ENCODE results near the gene UFSP1. TPM values are rescaled to one million over a fixed set of nuclear protein-coding genes. Genes with fewer than 3 reads are reported as not detected.

Gene UFSP1
- total RNA-seq, 2 donors from 2014 or later, result 6.4 to 8.4 TPM

- H3K27ac ChIP-seq, result no peak overlapping the region
- intact Hi-C loops (cut with DNase I), result loop anchor here (5.0 kb wide), 1 partner anchor 132 kb away; the partner anchor contains the start of gene EPO
- no peak for DNase-seq (ENCODE audit: low spot score)
- H3K9me3 ChIP-seq, result no peaks in the 10 kb centered on the region
- no peaks in the 10 kb centered on the region for H3K36me3 ChIP-seq
- H3K27me3 ChIP-seq (replicated peaks; ENCODE audit: insufficient read depth), result no peaks in the 10 kb centered on the region
- TF ChIP-seq POLR2A (IDR thresholded peaks at IDR 0.05) (no peak), POLR2AphosphoS5 (IDR thresholded peaks at IDR 0.05) (no peak), CTCF (IDR thresholded peaks at IDR 0.05) (no peak)
- no peaks in the 10 kb centered on the region for H3K4me1 ChIP-seq (replicated peaks)
- 86% methylated on average over 14 of the region's 14 CpGs for WGBS
- H3K4me3 ChIP-seq, result no peak overlapping the region
Observed at GRCh38 chr7:100854146-100854895, 35.2 kb downstream of the UFSP1 start.

GRCh38 chr7:100852048-100852872 lies 37.3 kb downstream of the UFSP1 start, which contains the start of gene SLC12A9:
Gene SLC12A9, plus strand, starts transcription at chr7:100852713. Its CDS starts 1,485 bp downstream, at chr7:100854198.
- H3K27ac ChIP-seq, result peak within 1 kb of the TSS; percentile 28 to 33
- peak; percentile 88 for DNase-seq (ENCODE audit: low spot score)
- H3K4me1 ChIP-seq (replicated peaks), result no peaks in the 10 kb centered on the region
- no peaks in the 10 kb centered on the region for H3K36me3 ChIP-seq
- H3K27me3 ChIP-seq (replicated peaks; ENCODE audit: insufficient read depth), result no peaks in the 10 kb centered on the region
- peak within 1 kb of the TSS; percentile 52 to 58 for H3K4me3 ChIP-seq
- WGBS, result under 1% methylated on average over 71 of the region's 71 CpGs
- TF ChIP-seq CTCF (IDR thresholded peaks at IDR 0.05), result peak; percentile 74 to 96 (median 94)
- peak; percentile 52 for TF ChIP-seq POLR2AphosphoS5 (IDR thresholded peaks at IDR 0.05)
- TF ChIP-seq POLR2A (IDR thresholded peaks at IDR 0.05), result peak; percentile 54
- H3K9me3 ChIP-seq, result no peaks in the 10 kb centered on the region
- intact Hi-C loops (cut with DNase I), result loop anchor here (2.0 to 5.0 kb wide), 3 partner anchors 53 to 147 kb away; partner anchors contain the start of gene EPO

GRCh38 chr7:100847360-100847759 lies 42.2 kb downstream of the UFSP1 start:
- 81% methylated on average over 4 of the region's 4 CpGs for WGBS
- Histone ChIP-seq H3K36me3 (no peaks in the 10 kb centered on the region), H3K4me1 (replicated peaks) (no peaks in the 10 kb centered on the region), H3K27me3 (replicated peaks; ENCODE audit: insufficient read depth) (no peaks in the 10 kb centered on the region), H3K9me3 (no peaks in the 10 kb centered on the region), H3K4me3 (no peak overlapping the region), H3K27ac (no peak overlapping the region)
- TF ChIP-seq POLR2A (IDR thresholded peaks at IDR 0.05) (no peak), POLR2AphosphoS5 (IDR thresholded peaks at IDR 0.05) (peak; percentile 27), CTCF (IDR thresholded peaks at IDR 0.05) (no peak)
- no peak for DNase-seq (ENCODE audit: low spot score)
- intact Hi-C loops (cut with DNase I), result no loop called here

- intact Hi-C loops (cut with DNase I), result no loop called here
- no peaks in the 10 kb centered on the region for H3K9me3 ChIP-seq
- H3K4me1 ChIP-seq (replicated peaks), result no peaks in the 10 kb centered on the region
- no peak overlapping the region for H3K27ac ChIP-seq
- no peak overlapping the region for H3K4me3 ChIP-seq
- no peaks in the 10 kb centered on the region for H3K36me3 ChIP-seq
- H3K27me3 ChIP-seq (replicated peaks; ENCODE audit: insufficient read depth), result no peaks in the 10 kb centered on the region
- DNase-seq (ENCODE audit: low spot score), result no peak
- 61% methylated on average over 8 of the region's 8 CpGs for WGBS
- TF ChIP-seq POLR2AphosphoS5 (IDR thresholded peaks at IDR 0.05) (no peak), POLR2A (IDR thresholded peaks at IDR 0.05) (no peak), CTCF (IDR thresholded peaks at IDR 0.05) (no peak)
Observed at GRCh38 chr7:100840470-100841100, 48.9 kb downstream of the UFSP1 start.

All from prostate gland (tissue), 2 donors.